Tibial nerve (tissue), 4 donors: ENCODE data around the gene TLNRD1. TPM values are rescaled to one million over a fixed set of nuclear protein-coding genes. Genes with fewer than 3 reads are reported as not detected.

Source experiments
- DNase-seq, 2 donors: peaks; one replicate each; pipeline ENCODE4 v3.0.0-alpha.2; 2019; ENCODE audit warnings: low spot score in 2 of 2
- H3K27ac ChIP-seq, 4 donors: fragments of 200-600 bp; sonication (generic) in 3 of 4; one replicate each; pipeline ENCODE4 v1.5.1; 2017 to 2019; ENCODE audit warnings: mild to moderate bottlenecking in 1 of 4
- H3K27me3 ChIP-seq, 2 donors: fragments of 200-600 bp; sonication (generic) in 1 of 2; one replicate each; pipeline versions ENCODE4 v1.5.1 to v1.6.0; 2017 to 2019
- H3K36me3 ChIP-seq, 3 donors: fragments of 200-600 bp; sonication (generic); one replicate each; pipeline ENCODE4 v1.5.1; 2018 to 2019
- H3K4me1 ChIP-seq, 4 donors: fragments of 200-600 bp; sonication (generic) in 3 of 4; one replicate each; pipeline ENCODE4 v1.5.1; 2017 to 2019
- H3K4me3 ChIP-seq, 4 donors: fragments of 200-600 bp; sonication (generic) in 3 of 4; one replicate each; pipeline ENCODE4 v1.5.1; 2017 to 2019; ENCODE audit warnings: mild to moderate bottlenecking in 1 of 4, moderate library complexity in 1 of 4
- H3K9me3 ChIP-seq, 4 donors: fragments of 200-600 bp; sonication (generic) in 3 of 4; one replicate each; pipeline ENCODE4 v1.5.1; 2017 to 2019
- CTCF ChIP-seq, 5 experiments: fragments of 200-600 bp in 3 of 5; fragments of 450-650 bp in 2 of 5; sonication (generic) in 3 of 5; IDR thresholded peaks; one replicate each; pipeline ENCODE4 v1.5.1; 2016 to 2019; ENCODE audit warnings: antibody characterized with exemption in 5 of 5, mild to moderate bottlenecking in 3 of 5, moderate library complexity in 2 of 5
- EP300 ChIP-seq, 2 donors: sonication (generic); formaldehyde crosslinking; IDR thresholded peaks; one replicate each; pipeline ENCODE4 v1.6.1; 2017; ENCODE audit warnings: antibody characterized with exemption in 2 of 2, mild to moderate bottlenecking in 1 of 2
- POLR2A ChIP-seq, 2 donors: fragments of 450-650 bp; IDR thresholded peaks; one replicate each; pipeline ENCODE4 v1.6.1; 2017; ENCODE audit warnings: antibody characterized with exemption in 2 of 2, mild to moderate bottlenecking in 2 of 2, moderate library complexity in 2 of 2
- WGBS, 2 donors: methylation state at CpG; one replicate each; pipeline ENCODE4 v1.1.5; 2018; 5-methylcytosine and 5-hydroxymethylcytosine counted together
- total RNA-seq, 4 donors: library from RNA; depleted of rRNA; stranded (reverse); fragments of >200 nt; gene quantifications; one replicate each; pipeline ENCODE4 v1.1.0, GENCODE V29; 2016

Gene TLNRD1
- total RNA-seq, 4 donors from 2014 or later, result 18.8 to 46.5 (median 30.0) TPM

DNA sequence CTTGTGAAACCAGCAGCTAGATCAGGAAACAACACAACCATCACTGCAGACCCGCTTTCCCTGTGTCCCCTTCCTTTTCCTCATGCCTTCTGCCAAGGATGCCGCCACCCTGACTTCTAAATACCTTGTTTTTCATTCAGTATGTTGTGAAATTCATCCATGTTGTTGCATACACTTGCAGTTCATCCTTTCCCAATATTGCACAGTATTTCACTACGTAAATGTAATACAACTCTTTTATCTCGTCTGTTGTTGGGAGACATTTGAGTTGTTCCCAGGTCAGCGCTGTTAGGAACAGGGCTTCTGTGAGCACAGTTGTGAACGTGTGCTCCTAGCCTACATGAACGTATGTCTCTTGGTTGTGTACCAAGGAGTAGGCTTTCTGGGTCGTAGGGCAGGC is 24.2 kb downstream of the TLNRD1 start:
- TF ChIP-seq CTCF (IDR thresholded peaks at IDR 0.05), result no peak
- TF ChIP-seq EP300 (IDR thresholded peaks at IDR 0.05), result no peak
- no peak for TF ChIP-seq POLR2A (IDR thresholded peaks at IDR 0.05)
- WGBS, 2 donors, result 91 to 94% methylated on average over 8 of the region's 8 CpGs

GRCh38 chr15:81025721-81026370 is 25.1 kb downstream of the TLNRD1 start:
- 78 to 81% methylated on average over 4 of the region's 4 CpGs for WGBS, 2 donors
- no peak overlapping the region for H3K27ac ChIP-seq

More for the DNA sequence above, 24.2 kb downstream of the TLNRD1 start:
- H3K27me3 ChIP-seq, result no peaks in the 10 kb centered on the region
- H3K4me1 ChIP-seq, result peaks cover 0 to 30% (median 7%) of the 10 kb centered on the region in 4 donors
- no peaks in the 10 kb centered on the region for H3K9me3 ChIP-seq
- H3K4me3 ChIP-seq, result no peak overlapping the region
- DNase-seq, result no peak
- H3K27ac ChIP-seq, result peak overlapping the region in 1 of 4 donors; percentile 84
- no peaks in the 10 kb centered on the region for H3K36me3 ChIP-seq

DNA sequence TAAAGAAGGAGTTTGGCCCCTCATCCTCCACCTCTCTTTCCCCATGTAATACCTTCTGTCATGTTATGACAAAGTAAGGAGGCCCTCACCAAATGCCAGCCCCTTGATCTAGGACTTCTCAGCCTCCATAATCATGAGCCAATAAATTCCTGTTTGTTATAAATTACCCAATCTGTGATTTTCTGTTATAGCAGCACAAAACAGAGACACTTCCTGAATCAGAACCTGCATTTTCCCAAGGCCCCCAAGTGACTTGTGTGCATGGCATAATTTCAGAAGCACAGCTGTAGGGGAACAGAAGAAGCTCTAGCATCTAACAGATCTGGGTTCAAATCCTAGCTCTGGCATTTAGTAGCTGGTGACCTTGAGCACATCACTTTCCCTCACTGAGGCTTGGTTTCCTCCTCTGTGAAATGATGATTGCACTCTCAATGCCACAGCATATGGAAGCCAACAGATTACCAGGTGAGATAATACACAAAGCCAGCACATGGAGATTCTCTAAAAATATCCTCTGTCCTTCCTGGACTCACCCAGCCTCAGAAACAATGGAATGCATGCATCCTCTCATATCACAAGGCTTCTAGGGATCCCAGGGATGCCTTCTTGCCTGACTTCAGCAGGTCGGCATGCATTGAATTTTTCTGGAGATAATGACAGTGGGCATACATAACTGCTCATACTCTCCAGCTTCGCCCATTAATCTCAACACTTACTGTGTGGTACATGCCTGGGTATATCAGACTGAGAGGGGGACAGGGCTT is 26.3 kb downstream of the TLNRD1 start:
- 87 to 95% methylated on average over 2 of the region's 2 CpGs for WGBS, 2 donors
- Histone ChIP-seq H3K4me1 (peaks cover 0 to 30% (median 7%) of the 10 kb centered on the region in 4 donors), H3K27me3 (no peaks in the 10 kb centered on the region)

More at GRCh38 chr15:81025721-81026370, 25.1 kb downstream of the TLNRD1 start:
- no peak for TF ChIP-seq POLR2A (IDR thresholded peaks at IDR 0.05)
- no peak for TF ChIP-seq CTCF (IDR thresholded peaks at IDR 0.05)
- no peak for TF ChIP-seq EP300 (IDR thresholded peaks at IDR 0.05)
- H3K27me3 ChIP-seq, result no peaks in the 10 kb centered on the region
- no peak overlapping the region for H3K4me3 ChIP-seq
- peaks cover 0 to 30% (median 7%) of the 10 kb centered on the region in 4 donors for H3K4me1 ChIP-seq
- no peaks in the 10 kb centered on the region for H3K9me3 ChIP-seq
- no peaks in the 10 kb centered on the region for H3K36me3 ChIP-seq
- DNase-seq, result no peak

GRCh38 chr15:81029414-81030300 is 28.9 kb downstream of the TLNRD1 start:
- Histone ChIP-seq H3K36me3 (no peaks in the 10 kb centered on the region), H3K4me1 (peaks cover 0 to 23% (median 2%) of the 10 kb centered on the region in 4 donors), H3K27me3 (no peaks in the 10 kb centered on the region), H3K4me3 (no peak overlapping the region), H3K27ac (peak overlapping the region in 1 of 4 donors; percentile 4), H3K9me3 (no peaks in the 10 kb centered on the region)
- TF ChIP-seq CTCF (IDR thresholded peaks at IDR 0.05) (no peak), EP300 (IDR thresholded peaks at IDR 0.05) (peak in 1 of 2 donors; percentile 28)
- 65 to 76% methylated on average over 3 of the region's 3 CpGs for WGBS, 2 donors
- no peak for DNase-seq

More for the DNA sequence above, 26.3 kb downstream of the TLNRD1 start:
- H3K36me3 ChIP-seq, result no peaks in the 10 kb centered on the region
- H3K4me3 ChIP-seq, result no peak overlapping the region
- no peak for DNase-seq
- H3K27ac ChIP-seq, result no peak overlapping the region
- no peaks in the 10 kb centered on the region for H3K9me3 ChIP-seq
- TF ChIP-seq CTCF (IDR thresholded peaks at IDR 0.05) (no peak), EP300 (IDR thresholded peaks at IDR 0.05) (no peak), POLR2A (IDR thresholded peaks at IDR 0.05) (no peak)
